ENCODE data around the gene NUP85. TPM values are rescaled to one million over a fixed set of nuclear protein-coding genes. Genes with fewer than 3 reads are reported as not detected.

The NUP85 gene
- total RNA-seq, 1 donor from 2014 or later, result 38.1 TPM

GRCh38 chr17:75232786-75233185 is 27.3 kb downstream of the NUP85 start:
- Histone ChIP-seq H3K27me3 (no peaks in the 10 kb centered on the region), H3K27ac (no peak overlapping the region), H3K36me3 (peaks cover 74 to 81% of the 10 kb centered on the region in 2 donors), H3K4me1 (no peaks in the 10 kb centered on the region), H3K9me3 (no peaks in the 10 kb centered on the region), H3K4me3 (no peak overlapping the region)
- intact Hi-C loops (cut with DNase I), result no loop called here
- TF ChIP-seq CTCF (IDR thresholded peaks at IDR 0.05), result no peak
- no peak for DNase-seq (ENCODE audit: low spot score in 2 of 2)

GRCh38 chr17:75237100-75238014 is 31.9 kb downstream of the NUP85 start:
- peaks cover 84 to 91% of the 10 kb centered on the region in 2 donors for H3K36me3 ChIP-seq
- no peak for DNase-seq (ENCODE audit: low spot score in 2 of 2)
- no peak for TF ChIP-seq CTCF (IDR thresholded peaks at IDR 0.05)
- no peaks in the 10 kb centered on the region for H3K27me3 ChIP-seq
- H3K9me3 ChIP-seq, result no peaks in the 10 kb centered on the region
- no peak overlapping the region for H3K27ac ChIP-seq
- no peaks in the 10 kb centered on the region for H3K4me1 ChIP-seq
- H3K4me3 ChIP-seq, result no peak overlapping the region
- intact Hi-C loops (cut with DNase I), result loop anchor here (1.0 kb wide), 1 partner anchor 123 kb away; no protein-coding TSS in a partner anchor

- H3K4me1 ChIP-seq, result no peaks in the 10 kb centered on the region
- peaks cover 84 to 91% of the 10 kb centered on the region in 2 donors for H3K36me3 ChIP-seq
- no peaks in the 10 kb centered on the region for H3K27me3 ChIP-seq
- TF ChIP-seq CTCF (IDR thresholded peaks at IDR 0.05), result no peak
- H3K9me3 ChIP-seq, result no peaks in the 10 kb centered on the region
- intact Hi-C loops (cut with DNase I), result loop anchor here (1.0 kb wide), 1 partner anchor 124 kb away; no protein-coding TSS in a partner anchor
- no peak for DNase-seq (ENCODE audit: low spot score in 2 of 2)
- H3K4me3 ChIP-seq, result no peak overlapping the region
- H3K27ac ChIP-seq, result no peak overlapping the region
Measured at GRCh38 chr17:75238020-75238580, 32.6 kb downstream of the NUP85 start.

- no peak overlapping the region for H3K27ac ChIP-seq
- no peak overlapping the region for H3K4me3 ChIP-seq
- intact Hi-C loops (cut with DNase I), result loop anchor here (1.0 kb wide), 1 partner anchor 124 kb away; no protein-coding TSS in a partner anchor
- H3K27me3 ChIP-seq, result no peaks in the 10 kb centered on the region
- TF ChIP-seq CTCF (IDR thresholded peaks at IDR 0.05), result peak; percentile 58 to 79 (median 70)
- peaks cover 88 to 95% of the 10 kb centered on the region in 2 donors for H3K36me3 ChIP-seq
- no peaks in the 10 kb centered on the region for H3K9me3 ChIP-seq
- DNase-seq (ENCODE audit: low spot score in 2 of 2), result no peak
- H3K4me1 ChIP-seq, result no peaks in the 10 kb centered on the region
Measured at GRCh38 chr17:75238684-75239191, 33.3 kb downstream of the NUP85 start.

- Histone ChIP-seq H3K4me3 (no peak overlapping the region), H3K27ac (no peak overlapping the region), H3K4me1 (no peaks in the 10 kb centered on the region), H3K27me3 (no peaks in the 10 kb centered on the region), H3K36me3 (peaks cover 88 to 95% of the 10 kb centered on the region in 2 donors), H3K9me3 (no peaks in the 10 kb centered on the region)
- no peak for TF ChIP-seq CTCF (IDR thresholded peaks at IDR 0.05)
- no peak for DNase-seq (ENCODE audit: low spot score in 2 of 2)
- intact Hi-C loops (cut with DNase I), result no loop called here
Measured at GRCh38 chr17:75239214-75239613, 33.7 kb downstream of the NUP85 start.
